Keratinocyte (primary cell): ENCODE data around the gene FPR1.

Source experiments
- CTCF ChIP-seq, 3 experiments: IDR thresholded peaks in 1 of 3; conservative IDR thresholded peaks in 1 of 3; optimal IDR thresholded peaks in 1 of 3; 2 replicates in 2 of 3; 3 replicates in 1 of 3; pipeline versions ENCODE3 to v1.5.1; 2011; ENCODE audit warnings: low read length in 3 of 3, mild to moderate bottlenecking in 3 of 3, moderate library complexity in 2 of 3, control low read depth in 1 of 3, inconsistent platforms in 1 of 3; ENCODE audit not compliant: insufficient read depth in 2 of 3; ENCODE audit errors: extremely low read depth in 1 of 3
- EZH2 ChIP-seq: IDR thresholded peaks from one replicate; pipeline ENCODE4 v1.6.1; 2012; ENCODE audit warnings: inconsistent platforms, mild to moderate bottlenecking, low read length, moderate library complexity

GRCh38 chr19:51719251-51719988 lies 32.3 kb downstream of the FPR1 start:
- no peak for TF ChIP-seq EZH2
- no peak for TF ChIP-seq CTCF (optimal IDR thresholded peaks at IDR 0.05 in 1 of 3, IDR thresholded peaks at IDR 0.05 in 1 of 3, conservative IDR thresholded peaks at IDR 0.05 in 1 of 3; ENCODE audit: extremely low read depth in 1 of 3, insufficient read depth in 2 of 3, low read length in 3 of 3)
